Neural cell (in vitro differentiated cells): ENCODE measurements around the gene SPOCD1.

ENCODE experiments used
- CTCF ChIP-seq: fragments of 450-650 bp; IDR thresholded peaks from 2 replicates; pipeline ENCODE4 v1.5.1; 2014; ENCODE audit warnings: antibody characterized with exemption, mild to moderate bottlenecking, moderate library complexity; ENCODE audit not compliant: poor library complexity, severe bottlenecking
- EZH2 ChIP-seq: fragments of 200-600, 300-800 bp; shearing (Covaris generic), sonication (generic); IDR thresholded peaks from 2 replicates; pipeline ENCODE4 v1.6.1; 2014; ENCODE audit warnings: antibody characterized with exemption, low read length, borderline replicate concordance, mild to moderate bottlenecking; ENCODE audit not compliant: insufficient read depth, poor library complexity, severe bottlenecking
- MXI1 ChIP-seq: fragments of 450-650 bp; conservative IDR thresholded peaks from 2 replicates; pipeline ENCODE4 v1.6.1; 2014; ENCODE audit warnings: antibody characterized with exemption, mild to moderate bottlenecking; ENCODE audit not compliant: poor library complexity, severe bottlenecking
- POLR2AphosphoS5 ChIP-seq: IDR thresholded peaks from 2 replicates; pipeline ENCODE4 v1.6.1; 2012
- RAD21 ChIP-seq: fragments of 450-650 bp; conservative IDR thresholded peaks from 2 replicates; pipeline ENCODE4 v1.6.1; 2014; ENCODE audit warnings: antibody characterized with exemption, mild to moderate bottlenecking, moderate library complexity
- REST ChIP-seq: IDR thresholded peaks from 2 replicates; pipeline ENCODE4 v1.6.1; 2012; ENCODE audit warnings: borderline replicate concordance
- SMC3 ChIP-seq: fragments of 450-650 bp; conservative IDR thresholded peaks from 2 replicates; pipeline ENCODE4 v1.6.1; 2014; ENCODE audit warnings: antibody characterized with exemption, mild to moderate bottlenecking, moderate library complexity; ENCODE audit not compliant: poor library complexity
- TAF1 ChIP-seq: IDR thresholded peaks from 2 replicates; pipeline ENCODE4 v1.6.1; 2012; ENCODE audit warnings: low read depth

- TF ChIP-seq CTCF (no peak), EZH2 (no peak), MXI1 (no peak), RAD21 (no peak), TAF1 (no peak), POLR2AphosphoS5 (no peak), SMC3 (no peak), REST (no peak)
These were observed 14.4 kb downstream of the SPOCD1 start for GRCh38 chr1:31801458-31801857.
